K562 (cell line): ENCODE measurements around the gene SPATA21. TPM values are rescaled to one million over a fixed set of nuclear protein-coding genes. Genes with fewer than 3 reads are reported as not detected.

Experiments used
- ATAC-seq: fragments of 200-7000 bp; cut with Tn5 transposase; 3 replicates; pipeline ENCODE4 v1.9.1; 2020; ENCODE audit warnings: moderate library complexity
- BruUV-seq: library from RNA; stranded (reverse); fragments of 400-500 nt; replicated peaks from 2 replicates; lab custom pipeline; 2021; lab: Mats Ljungman, UMichigan
- CTCF ChIA-PET: fragments of 300-600 bp; formaldehyde crosslinking; extraction: SDS; loops from one replicate; lab custom pipeline; 2021; ENCODE audit warnings: low intra/inter-chr PET ratio; lab: Yijun Ruan, JAX
- POLR2A ChIA-PET: fragments of 300-600, 350-650 bp; sonication (Branson Sonifier 250); formaldehyde crosslinking; extraction: SDS; loops from one replicate; lab custom pipeline; 2021; ENCODE audit warnings: antibody characterized with exemption, inconsistent platforms; lab: Yijun Ruan, JAX
- DNase-seq, 4 experiments: peaks; one replicate each; pipeline versions ENCODE4 v3.0.0 to v3.0.0-alpha.2; 2011 to 2018; ENCODE audit warnings: low spot score in 3 of 4, mixed read lengths in 3 of 4; ENCODE audit errors: extremely low read depth in 1 of 4
- FAIRE-seq: peaks from 2 replicates; lab custom pipeline; 2011; peaks lifted over from hg19 to GRCh38; lab: Jason Lieb, UNC
- H2AFZ ChIP-seq: 2 replicates; pipeline ENCODE4 v1.6.0; 2011; ENCODE audit warnings: low read depth, low read length, control low read depth, inconsistent platforms
- H3K27ac ChIP-seq: fragments of 200-600 bp; 3 replicates; pipeline ENCODE4 v1.8.0; 2011; ENCODE audit warnings: low read depth, mild to moderate bottlenecking, control low read depth, inconsistent platforms, low read length, moderate library complexity, mixed read lengths; ENCODE audit errors: extremely low read depth
- H3K27me3 ChIP-seq, 2 experiments: fragments of 300-600 bp in 1 of 2; 2 replicates in 1 of 2; 3 replicates in 1 of 2; pipeline versions ENCODE4 v1.6.0 to v1.8.0; 2011; ENCODE audit warnings: inconsistent platforms in 2 of 2, low read length in 2 of 2, mild to moderate bottlenecking in 1 of 2, mixed read lengths in 1 of 2, moderate library complexity in 1 of 2; ENCODE audit not compliant: control insufficient read depth in 2 of 2, insufficient read depth in 2 of 2
- H3K36me3 ChIP-seq: fragments of 300-600 bp; 3 replicates; pipeline ENCODE4 v1.8.0; 2011; ENCODE audit warnings: mild to moderate bottlenecking, low read length, inconsistent platforms; ENCODE audit not compliant: control insufficient read depth, insufficient read depth
- H3K4me1 ChIP-seq, 2 experiments: fragments of 200-600 bp in 1 of 2; replicated peaks in 1 of 2; 2 replicates in 1 of 2; 3 replicates in 1 of 2; pipeline versions ENCODE4 v1.5.1 to v1.8.0; 2011; ENCODE audit warnings: inconsistent platforms in 2 of 2, low read length in 2 of 2, mild to moderate bottlenecking in 1 of 2, mixed read lengths in 1 of 2, moderate library complexity in 1 of 2; ENCODE audit not compliant: control insufficient read depth in 2 of 2, insufficient read depth in 2 of 2
- H3K4me2 ChIP-seq: 2 replicates; pipeline ENCODE4 v1.6.1; 2011; ENCODE audit warnings: low read length, control low read depth, inconsistent platforms, mixed read lengths; ENCODE audit not compliant: insufficient read depth
- H3K4me3 ChIP-seq: fragments of 200-600 bp; sonication (generic), shearing (Covaris generic); 2 replicates; pipeline ENCODE4 v1.5.1; 2016; ENCODE audit warnings: control low read depth, inconsistent platforms
- H3K79me2 ChIP-seq: fragments of 200-600 bp; 3 replicates; pipeline ENCODE4 v1.8.0; 2011; ENCODE audit warnings: low read length, inconsistent platforms; ENCODE audit not compliant: control insufficient read depth, insufficient read depth
- H3K9ac ChIP-seq, 2 experiments: 2 replicates each; pipeline versions ENCODE4 v1.6.0 to v1.6.1; 2011; ENCODE audit warnings: low read depth in 2 of 2, low read length in 2 of 2, control low read depth in 1 of 2, inconsistent platforms in 1 of 2, mild to moderate bottlenecking in 1 of 2, mixed read lengths in 1 of 2; ENCODE audit not compliant: insufficient read depth in 1 of 2
- H3K9me1 ChIP-seq: one replicate; pipeline ENCODE4 v1.6.0; 2011; ENCODE audit warnings: inconsistent platforms, mild to moderate bottlenecking, low read length, moderate library complexity; ENCODE audit not compliant: control insufficient read depth, insufficient read depth
- H3K9me3 ChIP-seq: replicated peaks from 2 replicates; pipeline ENCODE4 v1.5.1; 2011; ENCODE audit warnings: low read depth, low read length, inconsistent platforms; ENCODE audit not compliant: control insufficient read depth, insufficient read depth
- H4K20me1 ChIP-seq: replicated peaks from 2 replicates; pipeline ENCODE4 v1.6.1; 2011; ENCODE audit warnings: low read length, inconsistent platforms, mixed read lengths; ENCODE audit not compliant: control insufficient read depth, insufficient read depth
- BRF2 ChIP-seq: IDR thresholded peaks from 3 replicates; pipeline ENCODE4 v1.6.1; 2011; ENCODE audit warnings: borderline replicate concordance, mild to moderate bottlenecking; ENCODE audit not compliant: insufficient read length, insufficient read depth
- IRF2 ChIP-seq: sonication (generic); formaldehyde crosslinking; IDR thresholded peaks from 2 replicates; pipeline ENCODE4 v1.8.1; 2022; ENCODE audit warnings: mild to moderate bottlenecking, missing genetic modification reagents
- JUN ChIP-seq, 2 experiments: sonication (generic) in 1 of 2; formaldehyde crosslinking in 1 of 2; IDR thresholded peaks; 2 replicates each; pipeline versions ENCODE4 v1.6.1 to v1.8.0; 2012 to 2022; ENCODE audit warnings: borderline replicate concordance in 2 of 2, mild to moderate bottlenecking in 2 of 2, improper control_type of control experiment in 1 of 2, low read depth in 1 of 2, low read length in 1 of 2, missing genetic modification reagents in 1 of 2
- LCOR ChIP-seq: sonication (generic); formaldehyde crosslinking; IDR thresholded peaks from 2 replicates; pipeline ENCODE4 v1.8.0; 2022; ENCODE audit warnings: mild to moderate bottlenecking, missing genetic modification reagents
- PKNOX1 ChIP-seq: fragments of 450-650 bp; IDR thresholded peaks from 2 replicates; pipeline ENCODE4 v1.6.1; 2016
- PTBP1 ChIP-seq: fragments of 200-400 bp; formaldehyde crosslinking; IDR thresholded peaks from 2 replicates; pipeline ENCODE4 v1.6.1; 2017; ENCODE audit warnings: low read depth, low read length
- SPI1 ChIP-seq: IDR thresholded peaks from 2 replicates; pipeline ENCODE4 v1.6.1; 2011; ENCODE audit warnings: low read depth, low read length, control low read depth, borderline replicate concordance
- ZBTB1 ChIP-seq: sonication (generic); formaldehyde crosslinking; IDR thresholded peaks from 2 replicates; pipeline ENCODE4 v1.8.1; 2023; ENCODE audit warnings: missing genetic modification reagents, low read depth, mild to moderate bottlenecking, borderline replicate concordance
- ZFPM2 ChIP-seq: fragments of 250-450 bp; sonication (Bioruptor Pico); IDR thresholded peaks from 2 replicates; pipeline ENCODE4 v1.5.1; 2022; ENCODE audit warnings: mild to moderate bottlenecking
- ZNF146 ChIP-seq: IDR thresholded peaks from one replicate; pipeline ENCODE4 v1.6.1; 2018; ENCODE audit warnings: missing compliant biosample characterization; ENCODE audit not compliant: unreplicated experiment
- WGBS: fragments of 100-300 bp; shearing (Covaris generic); methylation state at CpG from one replicate; pipeline ENCODE4 v1.1.6; 2016; ENCODE audit warnings: low coverage, mixed read lengths; ENCODE audit not compliant: insufficient coverage; ENCODE audit errors: missing lambda C conversion rate; 5-methylcytosine and 5-hydroxymethylcytosine counted together
- in situ Hi-C: fragments of 300-500 bp; cut with MboI; formaldehyde crosslinking; loops from 4 replicates; pipeline ENCODE4 v1.15.0; 2018; ENCODE audit warnings: inconsistent platforms, mixed read lengths
- intact Hi-C: fragments of 100-400 bp; cut with micrococcal nuclease; formaldehyde crosslinking; loops from 2 replicates; pipeline ENCODE4 v1.14.2; 2022
- polyA plus RNA-seq, 8 experiments: library from polyadenylated mRNA; depleted of rRNA in 4 of 8; stranded (reverse) in 5 of 8; unstranded in 3 of 8; fragments of >200 nt; fragmentation: Nextera tagmentation in 2 of 8; fragmentation: Illumina TruSeq in 1 of 8; extraction: Ambion mirVana in 2 of 8; extraction: Trizol in 1 of 8; gene quantifications; 2 replicates each; pipeline versions ENCODE4 v1.2.1 to v1.2.3, GENCODE V29; 2011 to 2014; ENCODE audit warnings: inconsistent platforms in 1 of 8, missing spikeins in 1 of 8
- total RNA-seq, 7 experiments: library from RNA; depleted of rRNA in 6 of 7; stranded (reverse); fragments of >200 nt in 6 of 7; fragmentation: Illumina TruSeq in 2 of 7; extraction: Trizol in 2 of 7; gene quantifications; 2 replicates each; pipeline versions ENCODE4 v1.2.1 to v1.2.3, GENCODE V29; 2011 to 2021; ENCODE audit warnings: low replicate concordance in 1 of 7

The SPATA21 gene
- total and polyA plus RNA-seq, 9 of the 15 experiments (the other 6 are each of a cell fraction or from before 2014, with no cell fraction given), result 0.10 to 0.36 (median 0.13) TPM; not detected in 3

- TF ChIP-seq BRF2, result no peak
- TF ChIP-seq LCOR, result no peak
- no peak for TF ChIP-seq ZBTB1 (CRISPR knock-in tag)
- TF ChIP-seq ZNF146 (CRISPR knock-in tag), result peak; percentile 81
- 0 out of 2 replicates have a peak, but pooled peaks have one; percentile 4 for TF ChIP-seq PKNOX1
- TF ChIP-seq PTBP1, result no peak
- TF ChIP-seq ZFPM2 (CRISPR knock-in tag), result no peak
Observed at GRCh38 chr1:16434007-16434406, 3.2 kb downstream of the SPATA21 start (continued).

GRCh38 chr1:16433030-16433429, 4.2 kb downstream of the SPATA21 start:
- ATAC-seq (no peak), FAIRE-seq (no peak), DNase-seq (peak in 1 of 4 experiments; percentile 8)
- H4K20me1 ChIP-seq, result no peaks in the 10 kb centered on the region
- TF ChIP-seq SPI1 (peak; percentile 63), JUN (IDR thresholded peaks at IDR 0.05; ENCODE audit: borderline replicate concordance, low read depth, low read length) (no peak), JUN (CRISPR knock-in tag; IDR thresholded peaks at IDR 0.05; ENCODE audit: borderline replicate concordance) (no peak), IRF2 (CRISPR knock-in tag) (no peak)
- peak overlapping the region in 1 of 2 experiments; percentile 71; a peak in 3 of 4 replicates for H3K9ac ChIP-seq
- ChIA-PET POLR2A (interaction anchor here (0.6 to 1.1 kb wide), 3 partner anchors 11 to 70 kb away, joined by 3 to 5 read pairs (median 3); no protein-coding TSS in a partner anchor), CTCF (no interaction called here)
- H3K9me3 ChIP-seq, result no peaks in the 10 kb centered on the region
- no peaks in the 10 kb centered on the region for H3K9me1 ChIP-seq
- H3K4me1 ChIP-seq, result peaks cover 6 to 14% of the 10 kb centered on the region in 2 experiments; a peak in 4 of 5 replicates
- in situ Hi-C loops (loop anchor here (25.0 kb wide), 1 partner anchor 429 kb away; no protein-coding TSS in a partner anchor), intact Hi-C loops (no loop called here)
- no peak overlapping the region for H3K4me2 ChIP-seq
- H3K79me2 ChIP-seq, result no peaks in the 10 kb centered on the region
- H3K27me3 ChIP-seq, result no peaks in the 10 kb centered on the region
- no peak overlapping the region for H3K27ac ChIP-seq
- no TSS peak for BruUV-seq
- H2AFZ ChIP-seq, result peak overlapping the region; percentile 78
- no peak overlapping the region for H3K4me3 ChIP-seq
- 66% methylated on average over 9 of the region's 9 CpGs for WGBS
- no peaks in the 10 kb centered on the region for H3K36me3 ChIP-seq
